ENCODE measurements around the gene ADAMTS2.

- TF ChIP-seq CTCF (conservative IDR thresholded peaks at IDR 0.05 in 1 of 2, IDR thresholded peaks at IDR 0.05 in 1 of 2; ENCODE audit: low read depth in 1 of 2, low read length in 2 of 2) (no peak), EZH2 (IDR thresholded peaks at IDR 0.05; ENCODE audit: low read length, missing control alignments) (no peak)
These were observed 65.7 kb downstream of the ADAMTS2 start for GRCh38 chr5:179279347-179280094.
